ENCODE data around the gene ZFP14.
"Not testable (repeated sequence)": the region's sequence is repeated elsewhere in the genome, so short reads cannot be mapped to it uniquely, and the experiment has no call there.

The ZFP14 gene

GRCh38 chr19:36330216-36330615, 48.8 kb downstream of the ZFP14 start:
- no peak for TF ChIP-seq CTCF (IDR thresholded peaks at IDR 0.05; ENCODE audit: low read depth, low read length)
- H3K4me3 ChIP-seq (ENCODE audit: low read depth, low read length), result no peak overlapping the region

GRCh38 chr19:36329534-36329933, 49.5 kb downstream of the ZFP14 start:
- H3K4me3 ChIP-seq (ENCODE audit: low read depth, low read length), result not testable (repeated sequence)

- H3K4me3 ChIP-seq (ENCODE audit: low read depth, low read length), result not testable (repeated sequence)
These were observed 52.4 kb downstream of the ZFP14 start for GRCh38 chr19:36326649-36327048.

- not testable (repeated sequence) for H3K4me3 ChIP-seq (ENCODE audit: low read depth, low read length)
These were observed 63.8 kb downstream of the ZFP14 start for GRCh38 chr19:36315164-36315563.

GRCh38 chr19:36314053-36314452, 64.9 kb downstream of the ZFP14 start:
- H3K4me3 ChIP-seq (ENCODE audit: low read depth, low read length), result not testable (repeated sequence)

GRCh38 chr19:36311098-36311760, 67.8 kb downstream of the ZFP14 start:
- H3K4me3 ChIP-seq (ENCODE audit: low read depth, low read length), result not testable (repeated sequence)

GRCh38 chr19:36310416-36310990, 68.5 kb downstream of the ZFP14 start:
- not testable (repeated sequence) for H3K4me3 ChIP-seq (ENCODE audit: low read depth, low read length)

- H3K4me3 ChIP-seq (ENCODE audit: low read depth, low read length), result not testable (repeated sequence)
These were observed 69.2 kb downstream of the ZFP14 start for GRCh38 chr19:36309759-36310158.

GRCh38 chr19:36309309-36309708, 69.7 kb downstream of the ZFP14 start:
- not testable (repeated sequence) for H3K4me3 ChIP-seq (ENCODE audit: low read depth, low read length)

GRCh38 chr19:36292317-36292716, 86.7 kb downstream of the ZFP14 start:
- H3K4me3 ChIP-seq (ENCODE audit: low read depth, low read length), result not testable (repeated sequence)

Measured in WI38 (cell line).